Activated CD4-positive, alpha-beta T cell treated with anti-CD3 and anti-CD28 coated beads, Interleukin-2, amount 50 U/mL, for 4 hours (primary cell): ENCODE measurements around the gene SRGAP3.

Experiments used
- DNase-seq, 2 experiments: peaks; one replicate each; pipeline ENCODE4 v3.0.0-alpha.2; 2020

Gene SRGAP3

DNA sequence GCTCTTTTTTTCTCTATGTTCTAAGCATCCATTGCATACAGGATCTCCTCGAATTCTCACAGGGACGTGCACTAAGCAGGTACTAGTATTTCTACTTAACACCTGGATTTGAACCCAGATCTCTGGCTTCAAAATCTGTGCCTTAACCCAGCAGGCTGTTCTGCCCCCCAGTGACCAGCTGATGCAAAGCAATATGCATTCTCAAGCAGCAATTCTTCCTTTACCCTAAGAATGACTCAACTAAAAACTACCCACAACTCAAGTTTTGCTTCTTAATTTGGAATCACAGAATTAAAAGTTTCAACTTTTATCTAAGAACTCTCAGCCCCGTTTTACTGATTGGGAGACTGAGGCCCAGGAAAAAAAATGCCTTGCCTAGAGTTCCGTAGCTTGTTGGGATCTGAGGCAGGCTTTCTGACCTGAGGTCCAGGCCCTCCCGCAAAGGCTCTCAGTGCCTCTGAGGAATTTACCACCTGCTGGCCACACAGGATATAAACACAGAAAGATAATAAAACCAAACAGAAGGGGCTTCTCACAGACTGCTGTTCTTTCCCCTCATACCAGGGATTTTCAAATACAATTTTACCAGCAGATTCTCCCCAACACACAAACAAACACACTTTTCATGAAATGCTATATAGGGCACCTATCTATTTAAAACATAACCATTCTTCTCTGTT is 170.7 kb downstream of the SRGAP3 start:
- no peak for DNase-seq

DNA sequence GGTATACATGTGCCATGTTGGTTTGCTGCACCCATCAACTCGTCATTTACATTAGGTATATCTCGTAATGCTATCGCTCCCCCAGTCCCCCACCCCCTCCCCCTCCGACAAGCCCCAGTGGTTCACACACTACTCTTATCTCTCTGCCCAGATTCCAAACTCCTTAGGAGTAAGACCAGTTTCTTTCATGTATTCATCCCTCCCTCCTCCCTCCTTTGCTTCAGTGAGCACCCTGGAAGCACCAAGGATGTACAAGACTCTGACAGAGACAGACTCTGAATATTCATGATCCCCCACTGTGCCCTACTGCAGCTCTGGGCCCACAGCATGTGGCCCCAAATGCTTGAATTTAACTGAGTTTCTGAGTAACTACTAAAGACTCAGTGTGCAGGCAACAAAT is 172.4 kb downstream of the SRGAP3 start:
- DNase-seq, result no peak

DNA sequence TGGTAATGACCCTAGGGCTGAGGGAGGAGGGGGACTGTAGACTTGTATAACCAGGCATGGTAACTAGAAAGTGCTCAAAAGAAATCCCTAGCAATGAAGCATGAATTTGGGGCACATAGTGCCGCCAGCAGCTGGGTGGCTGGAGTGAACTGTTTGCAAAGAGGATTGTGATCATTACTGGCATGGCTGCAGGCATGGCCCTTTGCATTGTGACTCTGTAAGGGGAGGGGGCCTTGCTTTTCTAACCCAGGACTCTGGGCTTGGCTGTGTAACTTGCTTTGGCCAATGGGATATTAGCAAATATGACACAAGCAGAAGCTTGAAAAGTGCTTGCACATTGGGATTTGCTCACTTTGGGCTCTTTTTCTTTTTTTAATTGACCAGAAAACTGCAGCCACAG is 173.7 kb downstream of the SRGAP3 start:
- DNase-seq, result no peak

DNA sequence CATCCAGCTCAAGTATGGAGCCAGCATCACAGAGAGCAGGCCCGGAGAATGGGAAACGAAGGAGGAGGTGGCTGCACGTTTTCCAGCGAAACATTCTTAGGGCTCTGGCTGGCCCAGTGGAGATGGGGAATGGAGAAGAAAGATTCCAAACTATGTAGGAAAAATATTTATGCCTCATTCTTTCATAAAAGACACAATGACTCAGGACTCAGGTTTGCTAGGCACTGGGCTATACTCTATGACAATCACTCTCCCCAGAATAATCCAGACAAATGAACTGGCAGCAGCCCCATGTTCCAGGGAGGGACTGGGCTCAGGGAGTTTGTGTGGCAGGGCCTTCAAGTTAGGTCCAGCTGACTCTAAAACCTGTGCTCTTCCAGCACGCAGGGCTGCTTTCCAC is 175.4 kb downstream of the SRGAP3 start:
- no peak for DNase-seq

DNA sequence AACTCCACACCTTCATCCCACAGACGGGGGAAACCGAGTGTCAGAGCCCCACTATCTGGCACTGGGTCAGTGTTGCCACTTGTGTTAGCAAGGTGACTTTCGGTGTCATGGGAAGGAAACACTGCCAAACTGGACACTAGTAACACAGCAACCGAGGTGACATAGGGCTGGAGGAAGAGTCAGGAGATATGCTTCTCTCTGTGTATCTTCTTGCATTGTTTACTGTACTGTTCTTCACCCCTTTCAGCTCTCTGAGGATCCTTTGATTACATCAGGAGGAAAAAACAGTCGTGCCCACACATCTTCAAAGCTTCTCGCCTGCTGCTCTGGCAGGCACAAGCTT is 176.8 kb downstream of the SRGAP3 start:
- no peak for DNase-seq

DNA sequence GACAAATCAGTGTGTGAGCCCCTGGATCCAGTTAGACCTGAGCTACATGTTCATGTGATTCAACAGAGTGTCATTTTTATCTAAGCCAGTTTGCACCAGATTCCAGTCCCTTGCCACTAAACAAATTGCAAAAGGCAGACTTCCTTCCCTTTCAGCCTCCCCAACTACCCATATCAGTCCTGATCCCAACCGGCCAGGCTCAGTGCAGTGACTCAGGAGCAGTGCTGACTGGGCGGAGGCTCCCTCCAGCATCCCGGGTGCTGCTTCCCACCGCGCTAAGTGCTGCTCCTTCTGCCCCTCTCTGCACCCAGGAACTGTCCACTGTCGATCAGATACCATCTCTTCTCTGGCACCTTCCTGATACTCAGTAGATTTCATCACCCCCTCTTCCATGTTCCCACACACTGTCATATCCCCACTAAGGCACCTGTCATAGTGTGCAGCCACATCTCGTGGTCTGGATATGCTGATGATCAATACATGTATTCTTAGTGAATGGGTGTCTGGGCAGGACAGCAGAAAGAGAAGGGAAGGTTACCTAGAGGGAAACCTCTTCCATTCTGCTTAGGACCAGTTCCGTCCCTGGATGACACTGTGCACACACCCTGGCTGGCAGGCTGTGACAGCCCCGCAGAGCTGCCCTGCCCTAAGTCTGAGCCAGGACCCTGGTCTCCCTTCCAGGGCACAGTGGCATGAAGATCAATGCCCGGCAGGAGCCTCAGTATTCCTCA is 177.3 kb downstream of the SRGAP3 start:
- DNase-seq, result no peak

DNA sequence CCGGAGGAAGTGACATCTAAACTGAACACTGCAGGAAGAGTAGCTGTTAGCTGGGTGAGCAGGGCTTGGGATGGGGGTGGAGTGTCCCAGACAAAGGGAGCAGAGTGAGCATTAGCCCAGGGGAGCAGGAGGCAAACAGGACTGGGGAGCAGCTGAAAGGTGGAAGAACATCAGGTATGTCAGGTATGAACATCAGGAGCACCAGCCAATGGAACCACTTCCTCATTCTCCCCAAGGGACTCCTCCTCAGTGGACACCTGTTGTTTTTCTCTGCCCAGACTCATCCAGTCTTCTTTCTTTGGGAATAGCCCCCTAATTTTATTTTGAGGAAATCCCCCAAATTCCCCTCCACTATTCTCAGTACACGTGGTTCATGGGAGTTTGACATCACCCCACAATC is 178.5 kb downstream of the SRGAP3 start:
- DNase-seq, result no peak

DNA sequence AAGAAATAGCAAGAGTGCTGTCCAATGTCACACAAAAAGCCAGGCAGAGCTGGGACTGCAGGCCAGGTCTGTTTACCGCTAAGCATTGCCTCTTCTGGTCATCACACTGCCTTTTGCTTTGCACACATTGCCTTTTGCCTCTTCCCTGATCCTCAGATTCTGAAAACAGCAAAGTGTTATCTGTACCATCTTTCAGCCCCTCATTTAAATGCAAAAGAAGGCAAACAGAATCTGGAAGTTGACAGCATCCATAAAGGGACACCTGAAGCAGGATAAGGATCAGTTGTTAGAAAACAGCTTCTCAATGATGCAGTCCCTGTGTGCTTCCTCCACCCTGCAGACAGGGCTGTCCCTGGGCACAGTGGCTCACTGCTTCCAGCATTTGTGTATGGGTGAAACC is 179.5 kb downstream of the SRGAP3 start:
- no peak for DNase-seq

DNA sequence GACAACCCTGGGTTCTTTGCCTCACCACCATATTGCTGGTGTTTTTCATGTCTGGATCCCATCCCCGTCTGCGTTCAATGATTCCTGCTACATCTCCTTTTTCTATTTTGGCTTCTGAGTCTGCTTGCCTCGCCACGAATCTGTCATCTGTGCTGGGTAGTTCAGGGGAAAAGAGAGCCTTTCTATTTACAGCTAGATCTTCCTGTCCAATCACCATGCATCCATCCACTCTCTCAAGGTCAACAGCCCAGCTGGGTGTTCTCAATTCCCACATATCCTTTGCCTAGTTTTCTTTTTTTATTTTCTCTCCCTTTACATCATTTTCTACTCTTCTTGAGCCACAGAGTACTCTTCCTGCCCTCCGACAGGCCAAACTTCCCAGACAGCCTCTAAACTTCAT is 181.4 kb downstream of the SRGAP3 start:
- DNase-seq, result no peak

DNA sequence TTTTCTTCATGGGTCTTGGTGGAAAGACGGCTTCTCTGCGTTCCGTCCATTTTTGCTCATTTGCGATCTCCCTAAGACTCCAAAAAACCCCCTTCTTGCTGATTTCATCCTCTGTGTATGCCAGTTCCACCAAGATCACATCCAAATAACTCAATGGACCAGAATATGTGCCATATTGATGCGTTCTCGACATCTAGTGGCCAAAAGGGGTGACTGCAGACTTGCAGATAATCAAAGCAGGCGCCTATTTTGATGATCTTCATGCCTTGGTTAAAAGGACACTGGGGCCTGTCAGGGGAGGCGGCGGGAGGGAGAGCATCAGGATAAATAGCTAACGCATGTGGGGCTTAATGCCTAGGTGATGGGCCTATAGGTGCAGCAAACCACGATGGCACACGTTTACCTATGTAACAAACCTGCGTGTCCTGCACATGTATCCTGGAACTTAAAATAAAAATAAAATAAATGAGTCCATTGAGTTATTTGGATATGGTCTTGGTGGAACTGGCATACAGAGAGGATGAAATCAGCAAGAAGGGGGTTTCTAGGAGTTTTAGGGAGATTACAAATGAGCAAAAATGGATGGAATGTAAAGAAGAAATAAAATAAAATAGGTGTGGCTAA is 182.0 kb downstream of the SRGAP3 start:
- no peak for DNase-seq

DNA sequence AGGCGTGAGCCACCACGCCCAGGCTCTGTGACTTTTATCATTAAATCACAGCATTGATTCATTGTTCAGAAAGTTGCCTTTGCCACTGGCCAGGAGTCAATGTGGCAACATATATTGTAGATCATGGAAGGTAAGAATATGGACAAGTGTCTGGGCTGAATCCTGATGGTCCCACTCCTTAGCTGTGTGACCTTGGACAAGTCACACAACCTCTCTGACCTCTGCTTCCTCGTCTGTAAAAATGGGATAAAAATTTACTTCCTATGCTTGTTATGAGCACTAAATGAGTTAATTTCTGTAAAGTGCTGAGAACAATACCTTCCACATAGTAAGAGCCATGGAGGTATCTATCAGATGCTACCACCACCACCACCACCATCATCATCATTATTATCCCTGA is 182.7 kb downstream of the SRGAP3 start:
- DNase-seq, result no peak

DNA sequence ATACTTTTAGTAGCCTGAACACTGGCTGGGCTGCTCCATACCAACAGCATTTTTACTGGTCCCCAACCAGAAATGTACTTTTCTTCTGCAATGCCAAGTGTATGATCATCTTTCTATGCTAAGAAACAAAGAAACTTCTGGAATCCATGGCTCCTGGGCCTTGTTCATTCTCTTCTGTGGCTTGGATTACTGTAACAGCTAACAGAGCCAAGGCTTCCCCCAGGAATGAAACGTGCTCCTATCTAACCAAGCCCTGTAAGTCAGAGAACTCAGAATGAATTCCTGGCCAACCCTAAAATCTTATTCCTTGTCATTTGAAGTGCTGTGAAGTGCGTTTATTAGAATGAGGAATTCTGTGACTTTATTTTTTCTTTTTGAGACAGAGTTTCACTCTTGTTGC is 183.3 kb downstream of the SRGAP3 start:
- DNase-seq, result no peak

DNA sequence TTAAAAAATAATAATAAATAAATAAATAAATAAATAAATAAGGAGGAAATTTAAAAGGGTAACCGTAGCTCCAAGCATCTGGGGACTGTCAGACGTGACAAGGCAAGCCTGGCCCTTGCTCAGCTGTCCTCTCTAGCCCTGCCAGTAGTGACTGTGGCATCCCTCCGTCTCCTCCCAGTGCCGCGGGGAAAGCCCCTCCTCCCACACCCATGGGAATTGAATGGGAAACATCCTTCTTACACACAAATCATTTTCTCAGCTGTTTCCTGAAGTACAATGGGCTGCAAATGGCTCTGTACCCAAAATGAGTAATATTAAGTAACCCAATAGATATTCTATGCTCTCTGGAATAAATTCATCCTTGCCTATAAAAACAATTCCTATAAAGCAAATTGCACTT is 184.6 kb downstream of the SRGAP3 start:
- no peak for DNase-seq

DNA sequence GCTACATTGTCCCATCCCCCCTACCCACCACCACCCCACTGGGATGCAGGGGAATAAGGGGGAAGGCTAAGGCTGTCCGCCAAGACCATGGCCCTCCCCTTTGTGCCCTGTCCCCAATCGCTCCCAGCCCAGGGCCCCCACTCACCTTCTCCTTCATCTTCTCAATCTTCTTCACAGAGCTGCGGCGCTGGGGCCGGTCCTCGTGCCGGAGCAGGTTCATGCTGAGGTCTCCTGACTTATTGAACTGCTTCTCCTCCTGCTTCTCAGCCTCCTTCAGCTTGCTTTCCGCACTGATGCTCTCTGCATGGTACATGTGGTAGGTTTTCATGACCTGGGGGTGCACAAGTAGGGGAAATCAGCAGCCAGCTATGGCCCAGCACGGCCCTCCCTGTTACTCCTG is 185.2 kb downstream of the SRGAP3 start:
- DNase-seq, result no peak

DNA sequence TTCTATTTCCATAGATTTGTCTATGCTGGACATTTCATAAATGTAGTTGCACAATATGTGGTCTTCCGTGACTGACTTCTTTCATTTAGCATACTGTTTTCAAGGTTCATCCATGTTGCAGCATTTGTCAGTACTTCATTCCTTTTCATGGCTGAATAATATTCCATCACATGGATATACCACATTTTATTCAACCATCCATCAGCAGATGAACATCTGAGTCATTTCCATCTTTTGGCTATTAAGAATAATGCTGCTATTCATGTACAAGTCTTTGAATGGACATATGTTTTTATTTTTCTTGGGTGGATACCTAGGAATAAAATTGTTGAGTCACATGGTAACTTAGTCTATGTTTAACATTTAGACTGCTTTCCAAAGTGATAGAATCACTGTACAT is 186.9 kb downstream of the SRGAP3 start:
- DNase-seq, result no peak

DNA sequence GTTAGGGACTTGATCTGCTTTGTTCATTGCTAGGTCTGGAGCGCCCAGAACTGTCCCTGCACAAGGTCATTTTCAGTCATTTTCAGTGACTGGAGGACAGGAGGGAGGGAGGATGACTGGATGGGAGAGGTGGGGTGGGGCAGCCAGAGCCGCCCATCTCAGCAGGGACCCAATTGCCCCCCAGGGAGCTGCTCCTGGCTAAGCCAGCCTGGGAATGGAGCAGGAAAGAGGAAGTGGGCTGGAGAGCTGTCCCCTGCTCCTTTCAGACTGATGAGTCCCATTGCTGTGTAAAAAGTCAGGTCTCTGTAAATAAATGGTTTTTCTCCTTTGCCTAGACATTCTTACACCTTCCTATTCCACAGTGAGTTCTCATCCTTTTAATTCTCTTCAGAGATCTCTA is 187.8 kb downstream of the SRGAP3 start:
- no peak for DNase-seq

DNA sequence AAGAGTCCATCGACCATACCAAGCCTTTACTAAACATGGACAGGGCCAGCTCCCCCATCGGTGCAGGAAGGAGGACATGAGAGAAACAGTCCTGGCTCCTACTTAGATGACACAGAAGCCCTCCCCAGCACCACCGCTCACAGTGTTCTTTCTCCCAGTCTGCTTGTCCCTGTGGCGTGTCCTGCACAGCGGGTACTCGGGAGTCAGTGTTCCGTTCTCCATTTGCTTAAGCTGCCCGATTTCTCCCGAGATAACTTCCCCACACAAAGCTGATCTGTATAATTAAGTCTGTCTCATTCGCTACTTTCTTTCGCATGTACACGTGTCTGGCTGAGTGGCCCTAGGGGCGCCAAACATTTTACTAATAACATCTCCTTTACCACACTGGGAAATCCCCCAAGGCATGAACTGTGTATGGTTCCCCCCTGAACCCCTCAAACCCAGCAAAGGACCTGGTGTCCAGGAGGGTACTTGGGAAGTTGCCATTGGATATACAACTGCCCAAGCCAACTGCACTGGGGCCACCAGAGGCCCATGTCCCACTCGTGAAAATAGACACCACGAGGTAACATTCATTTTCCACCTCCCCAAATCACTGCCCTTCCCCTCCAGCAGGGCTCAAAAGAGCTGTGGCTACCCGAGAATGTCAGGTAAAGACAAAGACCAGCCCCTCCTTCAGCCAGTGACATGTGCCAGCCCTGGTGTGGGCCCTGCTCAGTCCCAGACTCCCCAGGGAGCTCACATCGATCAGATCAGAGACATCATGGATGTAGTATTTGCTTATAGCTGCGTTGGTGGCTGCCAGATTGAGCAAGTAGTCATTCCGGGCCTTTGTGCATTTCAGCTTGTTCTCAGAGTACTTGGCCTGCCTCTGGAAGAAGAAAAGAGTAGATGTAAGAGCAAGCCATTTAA is 189.7 kb downstream of the SRGAP3 start:
- no peak for DNase-seq

DNA sequence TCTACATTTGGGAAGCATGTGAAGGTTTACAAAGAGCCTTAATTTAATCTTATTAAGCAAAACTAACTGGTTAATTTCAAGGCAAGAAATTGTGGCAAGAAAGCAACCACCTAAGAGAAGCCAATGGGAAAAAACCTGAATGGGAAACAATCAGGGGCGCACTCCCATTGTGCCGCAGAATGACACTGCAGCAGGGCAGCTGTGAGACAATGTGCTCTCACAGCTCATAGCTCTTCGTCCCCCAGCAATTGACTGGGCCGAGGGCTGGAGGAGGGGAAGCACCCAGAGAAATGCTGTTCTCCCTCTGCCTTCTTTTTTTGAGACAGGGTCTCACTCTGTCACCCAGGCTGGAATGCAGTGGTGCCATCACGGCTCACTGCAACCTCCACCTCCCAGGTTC is 192.9 kb downstream of the SRGAP3 start:
- DNase-seq, result no peak

DNA sequence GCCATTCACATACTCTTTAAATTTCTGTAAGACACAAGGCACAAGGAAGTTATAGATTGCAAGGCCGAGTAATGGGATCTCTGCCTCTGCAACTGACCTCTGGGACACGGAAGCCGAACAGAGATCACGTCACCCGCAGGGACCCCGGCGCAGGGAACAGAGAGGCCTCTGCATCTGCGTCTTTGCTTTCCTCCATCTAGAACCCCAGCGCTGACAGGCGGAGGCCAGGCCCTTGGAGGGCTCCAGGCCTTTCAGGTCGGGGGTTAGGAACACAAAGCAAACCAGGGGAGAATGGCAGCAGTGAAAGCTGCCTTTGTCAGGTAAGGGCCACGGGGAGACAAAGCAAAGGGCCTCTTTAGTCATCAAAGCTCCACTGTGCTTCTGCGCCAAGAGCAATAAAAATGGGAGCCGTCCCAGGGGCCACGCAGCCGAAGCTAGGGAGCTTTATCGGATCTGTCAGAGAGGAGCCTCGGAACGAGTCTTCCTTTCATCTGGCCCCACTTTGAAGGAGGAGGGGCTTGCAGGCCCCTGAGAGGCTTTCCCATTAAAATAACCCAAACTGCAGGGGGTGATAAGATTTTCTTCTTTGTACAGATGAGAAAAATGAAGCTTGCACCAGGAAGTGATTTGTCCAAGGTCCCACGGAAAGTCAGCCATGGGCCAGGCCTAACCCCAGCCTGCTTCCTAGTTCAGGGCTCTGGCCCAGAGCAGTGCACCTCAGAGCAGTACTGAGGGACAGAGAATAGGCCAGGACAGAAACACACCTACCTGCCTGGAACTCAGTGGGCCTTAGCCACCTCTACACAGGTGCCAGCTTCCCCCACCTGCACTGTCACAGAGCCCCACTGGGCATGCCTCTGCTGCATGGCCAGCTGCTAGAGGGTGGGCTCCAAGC is 201.7 kb downstream of the SRGAP3 start:
- no peak for DNase-seq

DNA sequence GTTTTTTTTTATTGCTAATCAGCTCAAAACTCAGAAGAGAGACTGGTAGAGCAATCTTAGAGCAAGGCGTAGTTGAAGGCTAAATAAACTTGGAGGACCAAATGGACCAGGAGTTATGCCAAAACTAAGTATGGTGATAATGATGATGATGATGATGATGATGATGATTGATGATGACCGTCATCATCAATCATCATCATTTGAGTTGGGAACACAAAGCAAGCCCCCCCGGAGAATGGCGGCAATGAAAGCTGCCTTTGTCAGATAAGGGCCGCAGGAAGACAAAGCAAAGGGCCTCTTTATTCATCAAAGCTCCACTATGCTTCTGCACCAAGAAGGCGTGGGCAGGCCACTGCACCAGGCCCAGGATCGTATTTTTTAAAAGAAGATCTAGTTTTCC is 204.1 kb downstream of the SRGAP3 start:
- no peak for DNase-seq

DNA sequence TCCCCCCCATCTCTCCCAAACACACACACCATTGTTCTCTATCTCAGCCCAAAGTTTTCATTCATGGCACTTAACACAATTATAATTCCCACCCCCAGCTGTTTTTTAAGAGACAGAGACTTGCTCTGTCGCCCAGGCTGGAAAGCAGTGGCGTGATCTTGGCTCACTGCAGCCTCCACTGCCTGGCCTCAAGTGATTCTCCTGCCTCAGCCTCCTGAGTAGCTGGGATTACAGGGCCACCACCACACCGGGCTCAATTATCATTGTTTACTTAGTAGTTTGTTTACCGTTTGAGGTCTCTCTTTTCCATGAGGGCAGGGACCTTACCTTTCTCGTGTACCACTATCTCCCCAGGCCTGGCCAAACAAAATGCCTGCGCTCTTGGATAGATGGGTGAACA is 206.4 kb downstream of the SRGAP3 start:
- no peak for DNase-seq

DNA sequence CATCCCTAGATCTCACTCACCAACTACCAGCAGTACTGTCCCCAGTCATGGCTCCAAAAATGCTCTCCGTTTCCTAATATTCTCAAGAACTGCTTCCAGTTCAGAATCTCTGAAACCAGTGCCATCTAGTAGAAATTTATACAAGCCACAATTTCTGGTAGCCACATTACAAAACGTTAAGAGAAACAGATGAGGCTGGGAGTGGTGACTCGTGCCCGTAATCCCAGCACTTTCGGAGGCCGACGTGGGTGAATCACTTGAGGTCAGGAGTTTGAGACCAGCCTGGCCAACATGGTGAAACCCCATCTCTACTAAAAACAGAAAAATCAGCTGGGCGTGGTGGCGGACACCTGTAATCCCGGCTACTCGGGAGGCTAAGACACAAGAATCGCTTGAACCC is 207.8 kb downstream of the SRGAP3 start:
- DNase-seq, result no peak
